GM21825 (cell line): ENCODE data around the gene DNM2.
"Not testable (repeated sequence)": the region's sequence is repeated elsewhere in the genome, so short reads cannot be mapped to it uniquely, and the experiment has no call there.

ENCODE experiments used
- ATAC-seq: cut with Tn5 transposase; IDR thresholded peaks from one replicate; pipeline ENCODE4 v1.9.1; 2021; ENCODE audit warnings: mild to moderate bottlenecking, moderate library complexity; ENCODE audit not compliant: unreplicated experiment

DNM2 gene

GRCh38 chr19:10831987-10832938, 114.4 kb downstream of the DNM2 start:
- no peak for ATAC-seq

DNA sequence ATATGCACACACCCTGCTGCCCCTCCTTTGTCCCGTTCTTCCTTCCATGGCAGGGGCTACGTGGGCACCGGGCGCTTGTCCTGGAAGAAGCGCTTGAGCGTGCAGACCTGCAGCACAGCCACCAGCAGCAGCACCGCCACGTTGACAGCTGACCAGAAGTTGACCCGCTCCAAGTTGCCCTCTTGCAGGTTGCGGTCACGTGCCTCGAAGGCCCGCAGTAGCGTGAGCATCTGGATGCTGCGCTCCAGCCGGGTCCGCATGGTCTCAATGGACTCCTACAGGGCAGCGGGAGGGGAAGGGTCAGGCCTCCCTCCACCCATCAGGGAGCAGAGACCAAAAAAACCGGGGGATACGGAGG, 115.0 kb downstream of the DNM2 start:
- ATAC-seq = no peak

DNA sequence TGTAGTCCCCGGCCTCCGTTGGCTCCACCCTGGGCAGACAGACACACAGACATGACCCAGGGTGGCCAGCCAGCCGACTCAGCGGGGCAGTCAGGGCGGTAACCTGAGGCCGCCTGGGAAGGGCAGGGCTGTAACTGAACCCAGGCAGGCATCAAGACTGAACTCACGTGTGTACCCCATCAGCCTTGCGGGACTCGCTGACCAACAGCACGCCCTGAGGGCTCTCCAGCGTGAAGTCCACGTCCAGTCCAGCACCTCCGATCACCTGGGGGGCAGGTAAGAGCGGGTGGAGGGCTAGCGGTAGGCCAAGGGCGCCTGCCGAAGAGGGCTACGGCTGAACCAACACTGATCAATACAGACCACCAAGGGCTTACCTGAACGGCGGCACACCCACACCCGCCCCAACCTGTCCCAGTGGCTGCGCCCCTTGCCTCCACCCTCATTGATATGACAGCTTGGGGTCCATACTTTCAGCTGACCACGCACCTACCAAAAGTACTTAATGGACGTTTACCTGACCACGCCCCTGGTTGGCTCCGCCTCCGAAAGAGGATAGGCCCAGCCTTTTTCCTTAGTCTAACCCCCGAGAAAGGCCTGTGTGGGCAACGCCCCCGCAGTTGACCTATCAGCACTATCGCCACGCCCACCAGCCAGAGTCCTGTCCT, 117.3 kb downstream of the DNM2 start:
- no peak for ATAC-seq

DNA sequence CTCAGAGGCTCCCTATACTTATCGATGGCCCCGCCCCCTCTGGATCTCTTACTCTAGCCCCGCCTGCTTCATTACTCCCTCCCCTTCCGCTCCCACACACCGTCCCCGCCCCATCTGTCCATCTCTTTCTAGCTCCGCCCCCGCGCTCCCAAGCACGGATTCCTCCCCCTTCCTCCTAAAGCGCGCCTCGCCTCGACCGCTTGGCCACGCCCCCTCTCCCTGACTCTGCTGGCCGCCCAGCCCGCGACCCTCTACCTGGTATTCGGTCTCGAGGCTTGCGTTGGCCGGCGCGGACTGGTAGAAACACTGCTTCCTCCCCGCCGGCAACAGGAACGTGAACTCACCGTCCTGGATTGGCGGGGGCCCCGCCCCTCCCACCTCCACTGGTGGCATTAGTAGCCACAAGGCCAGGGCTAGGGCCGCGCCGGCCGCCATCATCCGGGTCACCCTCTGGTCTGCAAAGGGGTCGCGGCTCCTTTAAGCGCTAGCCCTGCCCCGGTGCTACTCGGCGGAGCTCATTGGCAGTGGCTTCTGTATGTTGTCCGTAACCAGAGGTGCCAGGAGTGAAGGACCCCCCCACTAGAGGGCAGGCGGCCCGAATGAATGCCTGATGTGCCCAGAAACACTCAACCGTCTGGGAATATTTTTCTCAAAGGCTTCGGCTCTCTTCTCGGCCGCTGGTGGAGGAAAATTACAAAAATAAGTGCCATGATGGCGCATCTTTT, 118.0 kb downstream of the DNM2 start, which contains the start of gene TMED1:
TSS of gene TMED1 (minus strand) at position 459 of the 725 bp plus-strand sequence. CDS start at position 438, 21 bp downstream.
- peak; percentile 59 for ATAC-seq

DNA sequence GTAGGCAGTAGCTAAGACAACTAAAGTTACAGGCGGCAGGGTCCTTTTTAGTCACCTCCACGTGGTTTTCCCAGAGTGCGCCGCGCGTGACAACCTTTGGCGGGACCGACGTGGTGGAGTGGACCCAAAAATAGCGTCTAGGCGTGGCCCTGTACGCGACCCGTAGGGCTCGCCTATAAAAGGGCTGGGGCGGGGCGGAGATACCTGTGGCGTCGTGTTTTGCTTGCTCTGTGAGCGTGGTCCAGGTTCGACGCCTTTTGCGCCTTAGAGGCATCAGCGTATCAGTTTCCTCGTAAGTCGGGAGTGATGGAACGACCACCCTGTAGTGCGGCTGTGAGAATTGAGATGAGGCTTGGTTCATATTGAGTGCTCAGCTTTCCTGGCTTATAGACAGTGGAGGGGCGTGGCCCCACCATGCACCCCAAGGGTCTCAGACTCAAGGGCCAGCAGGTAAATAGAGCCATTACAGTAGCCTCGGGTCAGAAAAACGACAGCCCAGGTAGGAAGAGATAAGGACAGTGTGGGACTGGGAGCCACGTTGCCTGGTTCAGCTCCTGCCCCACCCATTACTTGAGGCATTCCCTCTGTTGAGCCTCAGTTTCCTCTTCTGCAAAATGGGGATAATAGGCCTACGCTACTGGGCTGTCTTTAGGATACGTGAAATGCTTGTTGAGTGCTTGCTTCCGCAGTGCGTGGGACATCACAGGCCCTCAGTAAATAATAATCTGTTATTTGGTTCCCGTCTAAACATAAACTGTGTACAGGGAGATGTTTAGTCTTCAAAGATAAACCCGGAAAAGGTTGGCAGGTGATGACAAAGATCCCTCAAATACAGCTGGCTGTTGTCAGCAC, 118.8 kb downstream of the DNM2 start:
- ATAC-seq = peak; percentile 25

GRCh38 chr19:10837649-10838048, 119.8 kb downstream of the DNM2 start:
- ATAC-seq = not testable (repeated sequence)

- ATAC-seq = no peak
Observed at GRCh38 chr19:10838377-10838776, 120.5 kb downstream of the DNM2 start.

DNA sequence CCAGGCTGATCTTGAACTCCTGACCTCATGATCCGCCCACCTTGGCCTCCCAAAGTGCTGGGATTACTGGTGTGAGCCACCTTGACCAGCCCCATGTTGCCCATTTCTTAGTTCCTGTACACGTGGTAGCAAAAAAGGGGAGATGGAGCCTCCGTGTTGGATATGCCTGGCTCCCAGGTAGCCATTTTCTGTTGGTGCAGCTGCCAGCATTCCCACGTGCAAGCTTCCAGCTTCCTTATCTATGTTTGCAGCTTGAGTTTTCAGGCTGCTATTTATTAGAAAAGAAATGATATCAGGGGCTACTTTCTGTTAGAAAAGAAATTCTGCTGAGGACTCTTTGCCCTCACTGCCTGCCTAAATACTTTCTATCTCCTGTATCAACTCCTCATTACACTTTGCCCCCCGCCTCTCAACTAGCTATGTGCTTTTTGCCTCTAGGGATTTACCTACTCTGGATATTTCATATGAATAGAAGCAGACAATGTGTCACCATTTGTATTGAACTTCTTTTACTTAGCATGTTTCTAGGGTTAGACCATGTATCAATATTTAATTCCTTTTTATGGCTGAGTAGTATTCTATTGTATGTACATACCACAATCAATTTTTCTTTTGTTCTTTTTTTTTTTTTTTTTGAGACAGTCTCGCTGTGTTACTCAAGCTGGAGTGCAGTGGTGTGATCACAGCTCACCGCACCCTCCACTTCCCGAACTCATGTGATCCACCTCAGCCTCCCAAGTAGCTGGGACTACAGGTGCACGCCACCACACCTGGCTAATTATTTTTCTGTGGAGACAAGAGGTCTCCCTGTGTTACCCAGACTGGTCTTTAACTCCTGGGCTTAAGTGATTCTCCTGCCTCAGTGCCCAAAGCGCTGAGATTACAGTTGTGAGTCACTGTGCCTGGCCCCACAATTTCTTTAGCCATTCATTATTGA, 121.5 kb downstream of the DNM2 start:
- ATAC-seq = no peak

DNA sequence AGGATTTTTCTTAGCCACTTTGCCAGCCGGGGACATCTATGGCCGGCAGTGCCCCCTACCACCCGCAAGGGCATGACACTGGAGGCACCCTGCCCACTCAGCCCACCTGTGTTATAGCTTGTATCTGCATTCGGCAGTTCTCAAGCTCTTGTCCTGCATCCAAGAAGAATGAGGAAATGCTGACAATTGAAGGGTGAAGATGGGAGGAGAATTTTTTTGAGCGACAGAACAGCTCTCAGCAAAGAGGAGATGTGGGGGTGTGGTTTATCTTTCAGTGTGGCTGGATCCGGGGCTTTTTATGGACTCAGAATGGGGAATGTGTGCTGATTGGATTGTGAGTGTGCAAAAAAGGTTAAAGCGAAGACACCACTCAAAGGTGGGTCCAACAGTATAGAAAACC, 124.9 kb downstream of the DNM2 start:
- no peak for ATAC-seq

GRCh38 chr19:10846500-10847202, 128.8 kb downstream of the DNM2 start:
- ATAC-seq = no peak

GRCh38 chr19:10848230-10848856, 130.5 kb downstream of the DNM2 start, which contains the start of gene C19orf38:
Gene C19orf38 (plus strand): TSS chr19:10848415. CDS start chr19:10848509, 94 bp downstream.
- no peak for ATAC-seq

DNA sequence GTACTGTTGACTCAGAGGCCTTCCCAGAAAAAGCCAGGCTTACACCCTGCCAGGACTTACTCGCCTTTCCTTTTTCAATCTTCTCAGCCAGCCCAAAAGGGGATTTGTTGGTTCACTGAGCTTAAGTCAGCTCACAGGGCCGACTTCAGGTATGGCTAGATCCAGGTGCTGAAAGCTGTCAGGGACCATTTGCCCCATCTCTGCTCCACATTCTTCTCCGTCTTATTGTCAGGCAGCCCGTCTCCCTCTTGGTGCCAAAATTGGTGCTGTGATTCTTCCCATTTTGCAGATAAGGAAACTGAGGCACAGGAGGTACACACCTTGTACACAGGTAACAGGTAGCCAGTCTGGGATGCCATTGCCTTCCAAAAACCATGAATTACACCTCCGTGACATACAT, 132.8 kb downstream of the DNM2 start:
- ATAC-seq = no peak

- no peak for ATAC-seq
Observed at GRCh38 chr19:10852098-10852800, 134.4 kb downstream of the DNM2 start.

GRCh38 chr19:10852941-10853340, 135.1 kb downstream of the DNM2 start:
- no peak for ATAC-seq

DNA sequence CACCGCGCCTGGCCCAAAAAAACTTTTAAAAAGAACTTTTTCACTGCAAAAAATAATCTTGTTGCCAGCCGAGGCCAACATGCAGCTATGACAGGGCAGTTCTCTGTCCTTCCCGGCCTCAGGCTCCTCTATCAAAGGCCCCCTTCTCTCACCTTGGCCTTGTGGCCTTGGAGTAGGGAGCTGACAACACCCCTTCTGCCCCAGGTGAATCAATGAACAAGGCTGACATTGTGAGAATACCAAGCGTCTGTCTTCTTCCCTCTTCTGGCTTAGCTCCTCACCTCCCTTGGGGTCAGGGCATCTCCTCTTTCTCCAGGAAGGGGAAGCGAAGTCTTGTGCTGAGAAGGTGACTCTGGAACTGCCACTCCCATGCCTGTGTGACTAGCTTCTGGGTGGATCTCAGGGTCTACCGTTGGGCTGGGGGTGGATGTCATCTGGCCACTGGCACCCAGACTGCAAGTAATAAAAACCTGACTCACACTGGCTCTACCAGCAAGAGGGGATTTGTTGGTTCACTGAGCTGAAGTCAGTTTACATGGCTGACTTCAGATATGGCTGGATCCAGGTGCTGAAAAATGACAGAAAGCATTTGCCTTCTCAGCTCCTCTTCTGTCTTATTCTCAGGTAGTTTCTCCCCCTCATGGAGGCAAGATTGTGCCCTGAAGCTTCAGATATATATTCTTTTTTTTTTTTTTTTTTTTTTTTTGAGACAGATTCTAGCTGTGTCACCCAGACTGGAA, 136.6 kb downstream of the DNM2 start:
- ATAC-seq = no peak

GRCh38 chr19:10855879-10856522, 138.1 kb downstream of the DNM2 start:
- ATAC-seq = no peak
